ENCODE data around the gene SORL1.
A peak's percentile ranks its signal among the peaks of the same experiment; 100 is the strongest.

Gene SORL1

GRCh38 chr11:121417607-121418006 is 34.5 kb upstream of the SORL1 start:
- H3K27ac ChIP-seq = peak overlapping the region; percentile 58 to 63
- H3K27me3 ChIP-seq = no peaks in the 10 kb centered on the region
- peaks cover 0 to 28% (median 15%) of the 10 kb centered on the region in 4 donors for H3K4me1 ChIP-seq
- no peak for DNase-seq
- no peak overlapping the region for H3K4me3 ChIP-seq
- no peak for TF ChIP-seq CTCF (IDR thresholded peaks at IDR 0.05)
- intact Hi-C loops (cut with DNase I; ENCODE audit: low total_unique reads) = no loop called here
- H3K9me3 ChIP-seq = no peaks in the 10 kb centered on the region
- H3K36me3 ChIP-seq = no peaks in the 10 kb centered on the region

- Histone ChIP-seq H3K4me1 (peaks cover 0 to 28% (median 15%) of the 10 kb centered on the region in 4 donors), H3K27ac (no peak overlapping the region), H3K4me3 (no peak overlapping the region), H3K27me3 (no peaks in the 10 kb centered on the region), H3K9me3 (no peaks in the 10 kb centered on the region), H3K36me3 (no peaks in the 10 kb centered on the region)
- no peak for TF ChIP-seq CTCF (IDR thresholded peaks at IDR 0.05)
- intact Hi-C loops (cut with DNase I; ENCODE audit: low total_unique reads) = no loop called here
- peak in 1 of 2 donors; percentile 45 for DNase-seq
Observed at GRCh38 chr11:121418625-121419114, 33.4 kb upstream of the SORL1 start.

GRCh38 chr11:121419836-121420235 is 32.3 kb upstream of the SORL1 start:
- peaks cover 0 to 28% (median 15%) of the 10 kb centered on the region in 4 donors for H3K4me1 ChIP-seq
- no peak overlapping the region for H3K4me3 ChIP-seq
- H3K36me3 ChIP-seq = no peaks in the 10 kb centered on the region
- H3K27me3 ChIP-seq = no peaks in the 10 kb centered on the region
- intact Hi-C loops (cut with DNase I; ENCODE audit: low total_unique reads) = no loop called here
- no peak for TF ChIP-seq CTCF (IDR thresholded peaks at IDR 0.05)
- no peak overlapping the region for H3K27ac ChIP-seq
- H3K9me3 ChIP-seq = no peaks in the 10 kb centered on the region
- peak in 1 of 2 donors; percentile 49 for DNase-seq

- no peaks in the 10 kb centered on the region for H3K27me3 ChIP-seq
- intact Hi-C loops (cut with DNase I; ENCODE audit: low total_unique reads) = no loop called here
- no peaks in the 10 kb centered on the region for H3K9me3 ChIP-seq
- H3K4me3 ChIP-seq = no peak overlapping the region
- DNase-seq = no peak
- peaks cover 0 to 27% (median 15%) of the 10 kb centered on the region in 4 donors for H3K4me1 ChIP-seq
- H3K27ac ChIP-seq = no peak overlapping the region
- TF ChIP-seq CTCF (IDR thresholded peaks at IDR 0.05) = no peak
- no peaks in the 10 kb centered on the region for H3K36me3 ChIP-seq
Observed at GRCh38 chr11:121420398-121420797, 31.7 kb upstream of the SORL1 start.

GRCh38 chr11:121421149-121421901 is 30.8 kb upstream of the SORL1 start:
- H3K4me1 ChIP-seq = peaks cover 0 to 18% (median 14%) of the 10 kb centered on the region in 4 donors
- intact Hi-C loops (cut with DNase I; ENCODE audit: low total_unique reads) = no loop called here

More at GRCh38 chr11:121421149-121421901, 30.8 kb upstream of the SORL1 start:
- Histone ChIP-seq H3K36me3 (no peaks in the 10 kb centered on the region), H3K27ac (no peak overlapping the region), H3K9me3 (no peaks in the 10 kb centered on the region), H3K4me3 (no peak overlapping the region), H3K27me3 (no peaks in the 10 kb centered on the region)
- no peak for DNase-seq
- no peak for TF ChIP-seq CTCF (IDR thresholded peaks at IDR 0.05)
